NT2/D1 (cell line): Measurements from ENCODE around the gene SCYL1.

Experiments used
- DNase-seq: peaks from one replicate; pipeline ENCODE4 v3.0.0-alpha.2; 2011; ENCODE audit warnings: low read depth, low spot score
- H3K27me3 ChIP-seq: 2 replicates; pipeline ENCODE4 v1.6.0; 2011; ENCODE audit warnings: mild to moderate bottlenecking; ENCODE audit not compliant: insufficient read length, insufficient read depth
- H3K36me3 ChIP-seq: 2 replicates; pipeline ENCODE4 v1.6.1; 2011; ENCODE audit warnings: mild to moderate bottlenecking, low read length, mixed read lengths; ENCODE audit not compliant: insufficient read depth, insufficient read length
- H3K4me1 ChIP-seq: 2 replicates; pipeline ENCODE4 v1.5.1; 2011; ENCODE audit not compliant: insufficient read depth, insufficient read length
- H3K4me3 ChIP-seq: 2 replicates; pipeline ENCODE4 v1.5.1; 2011; ENCODE audit warnings: low read depth; ENCODE audit not compliant: insufficient read length
- H3K9ac ChIP-seq: 2 replicates; pipeline ENCODE4 v1.6.0; 2011; ENCODE audit warnings: low read depth; ENCODE audit not compliant: insufficient read length
- H3K9me3 ChIP-seq: 2 replicates; pipeline ENCODE4 v1.5.1; 2011; ENCODE audit warnings: mild to moderate bottlenecking, low read length; ENCODE audit not compliant: insufficient read depth
- SUZ12 ChIP-seq: IDR thresholded peaks from 2 replicates; pipeline ENCODE4 v1.6.1; 2011; ENCODE audit not compliant: insufficient read length, insufficient read depth; ENCODE audit errors: extremely low read depth
- YY1 ChIP-seq: IDR thresholded peaks from 2 replicates; pipeline ENCODE4 v1.6.1; 2011; ENCODE audit not compliant: insufficient read length, insufficient read depth
- ZNF274 ChIP-seq: IDR thresholded peaks from 2 replicates; pipeline ENCODE4 v1.6.1; 2011; ENCODE audit warnings: mild to moderate bottlenecking, low read depth, low read length

The SCYL1 gene

GRCh38 chr11:65524741-65525545, at the start of gene SCYL1:
Gene SCYL1 (plus strand): TSS chr11:65525083. CDS start chr11:65525154, 71 bp downstream.
- H3K9me3 ChIP-seq, result no peaks in the 10 kb centered on the region
- peaks cover 38% of the 10 kb centered on the region for H3K36me3 ChIP-seq
- no peak for DNase-seq
- TF ChIP-seq SUZ12, result no peak
- TF ChIP-seq YY1, result no peak
- TF ChIP-seq ZNF274, result no peak
- H3K9ac ChIP-seq, result peak within 1 kb of the TSS; percentile 96
- peaks cover 4% of the 10 kb centered on the region for H3K27me3 ChIP-seq
- peak within 1 kb of the TSS; percentile 89 for H3K4me3 ChIP-seq
- peaks cover 20% of the 10 kb centered on the region for H3K4me1 ChIP-seq

- TF ChIP-seq ZNF274 (no peak), YY1 (no peak)
- Histone ChIP-seq H3K4me1 (peaks cover 28% of the 10 kb centered on the region), H3K27me3 (no peaks in the 10 kb centered on the region), H3K9me3 (no peaks in the 10 kb centered on the region), H3K4me3 (peak overlapping the region; percentile 99), H3K36me3 (peaks cover 3% of the 10 kb centered on the region), H3K9ac (peak overlapping the region; percentile 99)
- DNase-seq, result no peak
Observed at GRCh38 chr11:65476632-65477148, 48.2 kb upstream of the SCYL1 start.

- Histone ChIP-seq H3K4me1 (peaks cover 23% of the 10 kb centered on the region), H3K9ac (peak overlapping the region; percentile 99), H3K36me3 (peaks cover 3% of the 10 kb centered on the region), H3K9me3 (no peaks in the 10 kb centered on the region), H3K4me3 (peak overlapping the region; percentile 99), H3K27me3 (no peaks in the 10 kb centered on the region)
- TF ChIP-seq ZNF274, result no peak
- TF ChIP-seq YY1, result no peak
- no peak for TF ChIP-seq SUZ12
- peak; percentile 90 for DNase-seq
Observed at GRCh38 chr11:65477149-65477965, 47.5 kb upstream of the SCYL1 start.

GRCh38 chr11:65478388-65479183, 46.3 kb upstream of the SCYL1 start:
- H3K9ac ChIP-seq, result peak overlapping the region; percentile 61
- peaks cover 3% of the 10 kb centered on the region for H3K36me3 ChIP-seq
- peaks cover 23% of the 10 kb centered on the region for H3K4me1 ChIP-seq
- H3K9me3 ChIP-seq, result no peaks in the 10 kb centered on the region
- TF ChIP-seq YY1 (no peak), ZNF274 (no peak), SUZ12 (no peak)
- DNase-seq, result no peak
- no peaks in the 10 kb centered on the region for H3K27me3 ChIP-seq
- no peak overlapping the region for H3K4me3 ChIP-seq

- peaks cover 23% of the 10 kb centered on the region for H3K4me1 ChIP-seq
- no peaks in the 10 kb centered on the region for H3K27me3 ChIP-seq
- H3K9ac ChIP-seq, result peak overlapping the region; percentile 61
- TF ChIP-seq YY1, result no peak
- TF ChIP-seq SUZ12, result no peak
- TF ChIP-seq ZNF274, result no peak
- peaks cover 3% of the 10 kb centered on the region for H3K36me3 ChIP-seq
- no peak overlapping the region for H3K4me3 ChIP-seq
- H3K9me3 ChIP-seq, result no peaks in the 10 kb centered on the region
- no peak for DNase-seq
Observed at GRCh38 chr11:65479184-65480145, 45.4 kb upstream of the SCYL1 start.

- Histone ChIP-seq H3K36me3 (no peaks in the 10 kb centered on the region), H3K9me3 (no peaks in the 10 kb centered on the region), H3K9ac (no peak overlapping the region), H3K27me3 (no peaks in the 10 kb centered on the region), H3K4me3 (no peak overlapping the region), H3K4me1 (peaks cover 21% of the 10 kb centered on the region)
- DNase-seq, result no peak
- TF ChIP-seq ZNF274, result no peak
- TF ChIP-seq SUZ12, result no peak
- TF ChIP-seq YY1, result no peak
Observed at GRCh38 chr11:65482306-65482850, 42.5 kb upstream of the SCYL1 start.
